DND-41 (cell line): ENCODE results near the gene LPCAT1.

ENCODE experiments used
- ATAC-seq: fragments of 200-7000 bp; cut with Tn5 transposase; 3 replicates; pipeline ENCODE4 v1.9.1; 2021; ENCODE audit warnings: low read depth; ENCODE audit not compliant: insufficient read depth
- DNase-seq: peaks from one replicate; pipeline ENCODE4 v3.0.0-alpha.2; 2020
- H2AFZ ChIP-seq: 2 replicates; pipeline ENCODE4 v1.6.0; 2012; ENCODE audit warnings: low read depth, low read length
- H3K27ac ChIP-seq: 2 replicates; pipeline ENCODE4 v1.5.1; 2012; ENCODE audit warnings: low read length, inconsistent platforms
- H3K27me3 ChIP-seq: fragments of 200-600 bp; sonication (generic); 2 replicates; pipeline ENCODE4 v1.6.0; 2012; ENCODE audit warnings: low read length, mild to moderate bottlenecking, inconsistent platforms; ENCODE audit not compliant: insufficient read depth, poor library complexity
- H3K36me3 ChIP-seq: 2 replicates; pipeline ENCODE4 v1.5.1; 2012; ENCODE audit warnings: low read length, inconsistent platforms; ENCODE audit not compliant: insufficient read depth
- H3K4me1 ChIP-seq: 2 replicates; pipeline ENCODE4 v1.5.1; 2012; ENCODE audit warnings: mild to moderate bottlenecking, low read length; ENCODE audit not compliant: insufficient read depth
- H3K4me2 ChIP-seq: 2 replicates; pipeline ENCODE4 v1.6.0; 2012; ENCODE audit warnings: mild to moderate bottlenecking, moderate library complexity, low read length, inconsistent platforms; ENCODE audit not compliant: insufficient read depth
- H3K4me3 ChIP-seq, 2 experiments: fragments of 200-600 bp in 1 of 2; shearing (Covaris generic) in 1 of 2; 2 replicates each; pipeline ENCODE4 v1.5.1; 2012 to 2016; ENCODE audit warnings: inconsistent platforms in 2 of 2, low read length in 2 of 2, mild to moderate bottlenecking in 2 of 2, low read depth in 1 of 2, moderate library complexity in 1 of 2
- H3K79me2 ChIP-seq: 2 replicates; pipeline ENCODE4 v1.6.0; 2012; ENCODE audit warnings: low read length, inconsistent platforms; ENCODE audit not compliant: insufficient read depth
- H3K9ac ChIP-seq: 2 replicates; pipeline ENCODE4 v1.6.0; 2012; ENCODE audit warnings: low read depth, mild to moderate bottlenecking, inconsistent platforms, low read length, moderate library complexity
- H3K9me3 ChIP-seq: 2 replicates; pipeline ENCODE4 v1.5.1; 2012; ENCODE audit warnings: low read length, moderate library complexity, mild to moderate bottlenecking, inconsistent platforms; ENCODE audit not compliant: insufficient read depth, severe bottlenecking
- H4K20me1 ChIP-seq: 2 replicates; pipeline ENCODE4 v1.6.0; 2012; ENCODE audit warnings: low read length; ENCODE audit not compliant: insufficient read depth
- EZH2 ChIP-seq: IDR thresholded peaks from 3 replicates; pipeline ENCODE4 v1.6.1; 2012; ENCODE audit warnings: borderline replicate concordance, low read depth, mild to moderate bottlenecking, moderate library complexity, low read length, inconsistent platforms; ENCODE audit not compliant: severe bottlenecking
- TF ChIP-seq, protein P1 (sequence below): IDR thresholded peaks from 2 replicates; pipeline ENCODE4 v1.5.1; 2012; ENCODE audit warnings: borderline replicate concordance, low read length, moderate library complexity, mild to moderate bottlenecking; ENCODE audit not compliant: poor library complexity, severe bottlenecking; ENCODE audit errors: extremely low read depth

Gene LPCAT1

DNA sequence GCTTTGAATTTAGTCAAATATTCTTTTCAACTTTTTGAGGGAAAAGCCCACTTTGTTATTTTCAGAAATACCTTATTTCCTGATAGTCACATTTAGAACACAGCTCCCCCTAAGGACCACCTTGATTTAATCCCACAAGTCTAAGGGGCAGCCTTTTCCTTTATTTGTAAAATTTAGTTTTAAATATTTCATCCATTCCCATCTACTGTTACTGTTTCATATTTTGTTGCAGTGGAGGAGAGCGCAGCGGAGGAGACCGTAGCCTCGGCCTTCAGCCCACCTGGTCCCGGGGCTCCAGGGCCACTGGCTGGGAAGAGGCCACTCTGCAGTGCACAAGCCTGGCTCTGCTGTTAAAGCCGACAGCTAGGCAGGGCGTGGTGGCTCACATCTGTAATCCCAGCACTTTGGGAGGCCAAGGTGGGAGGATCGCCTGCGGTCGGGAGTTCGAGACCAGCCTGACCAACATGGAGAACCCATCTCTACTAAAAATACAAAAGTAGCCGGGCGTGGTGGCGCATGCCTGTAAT, 19.6 kb downstream of the LPCAT1 start:
- peaks cover 88% of the 10 kb centered on the region for H4K20me1 ChIP-seq
- no peaks in the 10 kb centered on the region for H3K4me1 ChIP-seq
- TF ChIP-seq, protein P1, sequence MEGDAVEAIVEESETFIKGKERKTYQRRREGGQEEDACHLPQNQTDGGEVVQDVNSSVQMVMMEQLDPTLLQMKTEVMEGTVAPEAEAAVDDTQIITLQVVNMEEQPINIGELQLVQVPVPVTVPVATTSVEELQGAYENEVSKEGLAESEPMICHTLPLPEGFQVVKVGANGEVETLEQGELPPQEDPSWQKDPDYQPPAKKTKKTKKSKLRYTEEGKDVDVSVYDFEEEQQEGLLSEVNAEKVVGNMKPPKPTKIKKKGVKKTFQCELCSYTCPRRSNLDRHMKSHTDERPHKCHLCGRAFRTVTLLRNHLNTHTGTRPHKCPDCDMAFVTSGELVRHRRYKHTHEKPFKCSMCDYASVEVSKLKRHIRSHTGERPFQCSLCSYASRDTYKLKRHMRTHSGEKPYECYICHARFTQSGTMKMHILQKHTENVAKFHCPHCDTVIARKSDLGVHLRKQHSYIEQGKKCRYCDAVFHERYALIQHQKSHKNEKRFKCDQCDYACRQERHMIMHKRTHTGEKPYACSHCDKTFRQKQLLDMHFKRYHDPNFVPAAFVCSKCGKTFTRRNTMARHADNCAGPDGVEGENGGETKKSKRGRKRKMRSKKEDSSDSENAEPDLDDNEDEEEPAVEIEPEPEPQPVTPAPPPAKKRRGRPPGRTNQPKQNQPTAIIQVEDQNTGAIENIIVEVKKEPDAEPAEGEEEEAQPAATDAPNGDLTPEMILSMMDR = no peak
- no peak for TF ChIP-seq EZH2
- no peak overlapping the region for H2AFZ ChIP-seq
- H3K27me3 ChIP-seq = no peaks in the 10 kb centered on the region
- H3K4me3 ChIP-seq = no peak overlapping the region
- no peak overlapping the region for H3K27ac ChIP-seq
- DNase-seq (no peak), ATAC-seq (no peak)
- no peaks in the 10 kb centered on the region for H3K9me3 ChIP-seq
- peaks cover 86% of the 10 kb centered on the region for H3K79me2 ChIP-seq
- no peak overlapping the region for H3K4me2 ChIP-seq
- H3K36me3 ChIP-seq = peaks cover 52% of the 10 kb centered on the region
- no peak overlapping the region for H3K9ac ChIP-seq

DNA sequence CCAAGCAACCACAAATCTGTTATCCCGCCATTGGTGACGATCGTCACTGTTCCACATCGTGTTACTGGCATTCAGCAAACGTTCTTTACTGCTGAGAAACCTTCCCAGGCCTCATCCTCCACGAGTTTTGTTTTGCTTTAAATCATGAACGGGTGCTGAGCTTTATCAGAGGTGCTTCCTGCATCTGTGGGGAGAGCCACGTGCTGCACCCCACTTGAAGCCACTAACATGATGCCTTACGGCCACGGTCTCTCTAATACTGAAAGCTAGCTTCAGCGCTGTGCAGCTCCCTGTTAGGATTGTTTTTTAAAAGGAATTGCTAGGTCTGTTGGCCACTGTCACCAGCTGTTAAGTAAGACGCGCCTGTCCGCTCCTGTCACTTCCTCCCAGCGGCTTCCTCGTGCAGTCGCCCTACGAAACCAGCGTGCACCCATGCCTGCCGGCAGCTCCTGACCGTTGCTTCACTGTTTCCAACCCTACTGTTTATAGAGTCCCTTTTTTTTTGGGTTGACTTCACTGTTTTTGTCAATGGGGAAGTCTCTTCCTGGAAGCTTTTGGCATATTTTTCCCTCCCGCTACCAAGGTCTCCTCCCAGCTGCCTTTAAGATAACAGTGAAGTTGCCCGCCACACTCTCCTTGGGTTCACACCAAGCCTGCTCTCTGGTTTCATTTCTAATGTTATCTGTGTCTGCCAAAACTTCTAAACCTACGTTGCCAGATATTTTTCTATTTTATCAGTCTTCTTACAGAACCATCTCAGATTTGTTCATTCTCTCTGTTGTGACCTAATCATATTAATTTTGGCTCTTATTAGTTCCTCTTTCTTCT, 20.3 kb downstream of the LPCAT1 start:
- ATAC-seq = no peak
- H3K4me3 ChIP-seq = no peak overlapping the region
- peaks cover 88% of the 10 kb centered on the region for H4K20me1 ChIP-seq
- DNase-seq = no peak
- no peaks in the 10 kb centered on the region for H3K4me1 ChIP-seq
- peaks cover 84% of the 10 kb centered on the region for H3K79me2 ChIP-seq
- H3K9ac ChIP-seq = no peak overlapping the region
- no peaks in the 10 kb centered on the region for H3K27me3 ChIP-seq
- H2AFZ ChIP-seq = no peak overlapping the region
- H3K36me3 ChIP-seq = peaks cover 52% of the 10 kb centered on the region
- no peak overlapping the region for H3K4me2 ChIP-seq
- no peak for TF ChIP-seq EZH2
- TF ChIP-seq, protein P1 = no peak
- H3K27ac ChIP-seq = no peak overlapping the region
- no peaks in the 10 kb centered on the region for H3K9me3 ChIP-seq

DNA sequence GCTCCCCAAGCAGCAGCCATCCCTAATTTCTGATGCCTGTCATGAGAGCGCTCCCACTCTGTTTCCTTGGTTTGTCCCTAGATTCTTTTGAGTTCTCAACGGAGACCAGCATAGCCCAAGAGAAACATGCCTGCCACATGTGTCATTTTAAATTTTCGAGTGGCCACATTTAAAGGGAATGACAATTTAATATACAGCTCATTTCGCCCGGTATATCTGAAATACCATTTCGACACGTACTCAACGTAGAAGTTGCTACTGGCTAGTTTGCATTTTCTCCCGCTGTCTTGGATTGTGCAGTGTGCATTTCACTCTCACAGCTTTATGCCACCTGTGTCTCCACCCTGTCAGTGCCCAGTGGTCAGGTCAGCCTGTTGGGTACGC, 21.0 kb downstream of the LPCAT1 start:
- no peaks in the 10 kb centered on the region for H3K9me3 ChIP-seq
- H3K9ac ChIP-seq = no peak overlapping the region
- ATAC-seq (0 out of 3 replicates have a peak, but pooled peaks have one; percentile 2), DNase-seq (no peak)
- H3K36me3 ChIP-seq = peaks cover 52% of the 10 kb centered on the region
- no peak overlapping the region for H3K27ac ChIP-seq
- H2AFZ ChIP-seq = no peak overlapping the region
- no peaks in the 10 kb centered on the region for H3K27me3 ChIP-seq
- no peak overlapping the region for H3K4me2 ChIP-seq
- H3K79me2 ChIP-seq = peaks cover 84% of the 10 kb centered on the region
- peaks cover 87% of the 10 kb centered on the region for H4K20me1 ChIP-seq
- H3K4me1 ChIP-seq = no peaks in the 10 kb centered on the region
- no peak for TF ChIP-seq EZH2
- TF ChIP-seq, protein P1 = no peak
- H3K4me3 ChIP-seq = no peak overlapping the region
